Activated CD4-positive, alpha-beta T cell treated with anti-CD3 and anti-CD28 coated beads, Interleukin-2, Interleukin-6, amounts not matched to agents 100 ng/mL and 50 ng/mL, durations not matched to agents 16 hours and 8 hours (primary cell): ENCODE results near the gene CCDC112.
"Not testable (repeated sequence)": the region's sequence is repeated elsewhere in the genome, so short reads cannot be mapped to it uniquely, and the experiment has no call there.

Experiments used
- DNase-seq: peaks from one replicate; pipeline ENCODE4 v3.0.0-alpha.2; 2020

Gene CCDC112, protein sequence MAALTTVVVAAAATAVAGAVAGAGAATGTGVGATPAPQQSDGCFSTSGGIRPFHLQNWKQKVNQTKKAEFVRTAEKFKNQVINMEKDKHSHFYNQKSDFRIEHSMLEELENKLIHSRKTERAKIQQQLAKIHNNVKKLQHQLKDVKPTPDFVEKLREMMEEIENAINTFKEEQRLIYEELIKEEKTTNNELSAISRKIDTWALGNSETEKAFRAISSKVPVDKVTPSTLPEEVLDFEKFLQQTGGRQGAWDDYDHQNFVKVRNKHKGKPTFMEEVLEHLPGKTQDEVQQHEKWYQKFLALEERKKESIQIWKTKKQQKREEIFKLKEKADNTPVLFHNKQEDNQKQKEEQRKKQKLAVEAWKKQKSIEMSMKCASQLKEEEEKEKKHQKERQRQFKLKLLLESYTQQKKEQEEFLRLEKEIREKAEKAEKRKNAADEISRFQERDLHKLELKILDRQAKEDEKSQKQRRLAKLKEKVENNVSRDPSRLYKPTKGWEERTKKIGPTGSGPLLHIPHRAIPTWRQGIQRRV

DNA sequence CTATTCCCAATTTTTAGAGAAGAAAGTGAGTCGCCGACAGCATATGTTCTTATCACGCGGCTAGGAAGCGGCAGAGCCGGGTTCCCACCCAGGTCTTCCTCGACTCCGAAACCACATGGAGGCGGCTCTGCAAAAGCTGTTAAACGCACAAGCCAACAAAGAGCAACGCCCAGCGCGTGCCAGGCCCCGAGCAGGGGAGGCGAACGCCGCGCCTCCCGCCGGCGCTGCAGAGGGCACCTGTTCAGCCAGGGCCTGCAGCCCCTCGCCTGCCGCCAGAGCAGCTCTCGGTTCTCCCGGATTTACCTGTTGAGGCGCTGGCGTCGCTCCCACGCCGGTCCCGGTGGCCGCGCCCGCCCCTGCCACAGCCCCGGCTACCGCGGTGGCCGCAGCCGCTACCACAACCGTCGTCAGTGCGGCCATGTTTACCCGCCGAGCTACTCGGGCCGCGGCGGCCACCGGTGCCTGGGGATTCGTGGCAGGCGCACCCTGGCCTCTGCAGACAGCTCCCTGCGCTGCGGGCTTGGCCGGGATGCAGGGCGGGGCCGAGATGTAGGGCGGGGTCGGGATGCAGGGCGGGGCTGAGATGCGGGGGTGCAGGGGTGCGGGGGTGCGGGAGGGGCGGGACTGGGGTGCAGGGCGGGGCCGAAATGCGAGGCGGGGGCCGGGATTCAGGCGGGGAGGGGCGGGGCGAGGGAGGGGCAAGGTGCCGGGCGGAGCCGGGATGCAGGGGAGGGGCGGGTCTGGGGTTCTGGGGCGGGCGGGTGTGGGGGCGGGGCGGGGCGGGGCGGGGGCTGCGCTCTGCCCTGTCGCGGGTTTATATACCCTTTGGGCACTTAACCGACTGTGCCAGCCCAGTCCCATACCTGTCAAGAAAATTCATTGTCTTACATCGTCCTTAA is at the start of gene CCDC112:
Gene CCDC112, minus strand, starts transcription at position 531 of the 899 bp plus-strand sequence. Its CDS starts 111 bp downstream, at position 420.
- peak; percentile 85 for DNase-seq

DNA sequence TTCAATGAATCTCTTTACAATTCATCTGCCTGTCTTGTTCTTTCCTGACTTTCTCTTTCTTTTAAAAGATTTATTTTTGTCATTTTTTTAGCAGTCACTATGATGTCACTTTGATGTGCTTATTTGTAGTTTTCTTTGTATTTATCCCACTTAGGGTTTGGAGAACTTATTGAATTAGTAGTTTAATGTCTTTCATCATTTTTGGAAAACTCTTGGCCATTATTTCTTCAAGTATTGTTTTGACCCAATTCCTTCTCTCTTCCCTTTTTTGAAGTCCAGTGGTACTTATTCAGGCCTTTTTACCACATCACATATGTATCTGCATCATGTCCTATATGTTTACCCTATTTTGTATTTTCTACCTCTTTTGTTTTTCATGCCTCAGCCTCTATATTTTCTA is 48.9 kb upstream of the CCDC112 start:
- no peak for DNase-seq

DNA sequence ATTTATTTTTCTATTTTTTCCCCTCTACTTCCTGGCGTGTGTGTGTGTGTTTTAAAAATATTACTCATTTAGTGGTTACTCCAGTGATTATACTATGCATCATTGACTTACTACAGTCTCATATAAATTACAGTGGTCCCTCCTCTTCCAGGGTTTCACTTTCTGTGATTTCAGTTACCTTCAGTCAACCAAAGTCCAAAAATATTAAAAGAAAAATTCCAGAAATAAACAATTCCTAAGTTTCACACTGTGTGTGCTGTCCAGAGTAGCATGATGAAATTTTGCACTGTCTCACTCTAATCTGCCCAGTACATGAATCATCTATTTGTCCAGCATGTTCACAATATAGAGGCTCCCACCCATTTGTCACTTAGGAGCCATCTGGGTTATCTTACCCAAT is 47.4 kb upstream of the CCDC112 start:
- DNase-seq = no peak

DNA sequence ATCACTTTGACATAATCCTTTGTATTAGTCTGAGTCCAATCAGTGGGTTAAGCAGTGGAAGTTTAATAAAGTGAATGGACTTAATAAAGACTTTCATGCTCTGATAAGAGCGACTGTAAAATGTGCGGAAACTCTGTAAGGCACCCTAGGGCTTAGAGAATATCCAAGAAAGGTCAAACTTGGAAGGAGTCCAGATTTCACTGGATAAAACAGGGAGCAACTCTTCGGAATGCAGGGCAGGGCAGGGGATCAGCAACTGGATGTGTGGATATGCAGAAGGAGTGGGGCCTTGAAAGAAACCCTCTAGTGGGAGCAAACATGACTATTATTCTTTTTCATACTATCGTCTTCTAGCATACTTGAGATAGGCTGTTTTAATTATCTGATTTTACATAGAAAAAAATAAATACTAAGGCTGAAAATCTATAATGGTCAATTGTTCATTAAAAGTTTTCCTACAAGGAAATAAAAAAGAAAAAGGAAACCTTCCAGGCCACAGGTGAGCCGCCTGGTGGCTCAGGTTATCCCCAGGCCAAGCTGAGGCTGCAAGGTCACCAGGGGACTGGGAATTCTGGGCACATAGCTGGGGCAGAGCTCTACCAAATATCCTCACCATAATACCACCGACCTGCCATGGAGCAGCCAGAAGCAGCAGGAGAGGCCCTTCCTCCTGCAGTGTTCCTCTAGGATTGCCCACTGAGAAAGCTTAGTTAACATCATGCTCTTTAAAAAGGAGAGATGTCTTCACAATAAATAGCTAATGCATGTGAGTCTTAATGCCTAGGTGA is 46.3 kb upstream of the CCDC112 start:
- no peak for DNase-seq

DNA sequence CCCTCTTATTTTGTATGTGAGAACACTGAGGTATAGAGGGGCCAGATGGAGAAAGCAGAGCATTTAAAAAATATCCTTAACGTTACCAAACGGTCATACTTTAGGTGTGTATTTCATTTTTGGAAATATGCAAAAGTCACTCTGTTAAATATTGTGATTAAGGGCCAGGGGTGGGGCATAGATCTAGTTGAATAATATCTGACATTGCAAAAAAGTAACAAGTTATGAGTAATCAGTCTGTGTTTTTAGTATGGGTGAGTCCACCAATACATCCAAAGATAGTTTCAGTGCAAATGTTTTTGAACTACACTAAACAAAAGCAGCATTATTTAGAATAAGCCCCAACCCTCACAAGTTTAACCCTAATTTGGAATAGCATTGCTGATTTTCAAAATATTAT is 45.3 kb upstream of the CCDC112 start:
- DNase-seq = no peak

DNA sequence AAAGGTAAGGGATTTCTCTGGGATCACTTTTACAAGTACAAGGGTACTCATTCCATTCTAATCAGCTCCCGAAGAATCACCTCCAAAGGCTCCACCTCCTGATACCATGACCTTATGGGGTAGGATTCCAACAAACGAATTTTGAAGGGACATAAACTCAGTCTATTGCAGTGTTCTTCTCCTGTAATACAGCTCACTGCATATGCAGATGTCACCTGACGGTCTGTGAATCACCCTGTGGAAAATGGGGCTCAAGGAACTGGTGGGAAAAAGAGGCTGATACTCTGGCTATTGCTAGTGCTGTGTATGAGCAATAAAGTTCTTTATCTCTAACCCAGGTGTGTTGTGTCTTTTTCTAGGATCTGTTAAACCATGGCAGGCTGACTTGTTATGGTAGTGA is 42.4 kb upstream of the CCDC112 start:
- DNase-seq = no peak

DNA sequence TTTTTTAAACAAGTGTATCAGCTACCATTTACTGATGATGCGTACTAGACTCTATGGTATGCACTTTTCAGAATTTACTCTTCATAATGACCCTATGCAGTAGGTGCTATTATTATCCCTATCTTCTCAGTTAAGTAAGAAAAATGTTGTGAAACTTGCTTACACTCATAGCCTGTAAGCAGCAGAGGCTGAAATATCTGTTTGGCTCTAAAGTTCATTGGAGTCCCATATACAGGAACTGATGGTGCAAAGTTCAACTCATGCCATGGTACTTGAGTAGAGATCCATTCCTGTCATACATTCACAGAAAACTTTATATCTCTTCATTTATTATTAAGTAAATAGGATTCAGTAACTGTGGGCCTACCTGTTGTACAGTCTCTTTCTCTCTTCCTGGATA is 41.4 kb upstream of the CCDC112 start:
- DNase-seq = no peak

DNA sequence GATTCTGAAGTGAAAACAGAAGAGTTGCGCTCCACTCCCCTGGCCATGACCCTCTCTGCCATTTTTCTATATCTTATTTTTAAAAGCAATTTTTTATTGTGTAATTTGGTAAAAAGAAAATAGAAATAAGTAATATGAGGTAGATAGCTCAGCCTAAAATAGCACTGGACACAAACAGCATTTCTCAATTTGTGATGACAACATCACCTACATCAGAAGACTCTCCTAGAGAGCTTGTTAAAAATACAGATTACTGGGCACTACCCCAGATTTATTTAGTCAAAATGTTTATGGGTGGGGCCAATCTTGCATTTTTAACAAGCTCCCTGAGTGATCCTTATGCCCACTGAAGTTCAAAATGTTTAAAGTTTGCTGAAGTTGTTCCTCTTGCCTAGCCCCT is 40.5 kb upstream of the CCDC112 start:
- DNase-seq = no peak

DNA sequence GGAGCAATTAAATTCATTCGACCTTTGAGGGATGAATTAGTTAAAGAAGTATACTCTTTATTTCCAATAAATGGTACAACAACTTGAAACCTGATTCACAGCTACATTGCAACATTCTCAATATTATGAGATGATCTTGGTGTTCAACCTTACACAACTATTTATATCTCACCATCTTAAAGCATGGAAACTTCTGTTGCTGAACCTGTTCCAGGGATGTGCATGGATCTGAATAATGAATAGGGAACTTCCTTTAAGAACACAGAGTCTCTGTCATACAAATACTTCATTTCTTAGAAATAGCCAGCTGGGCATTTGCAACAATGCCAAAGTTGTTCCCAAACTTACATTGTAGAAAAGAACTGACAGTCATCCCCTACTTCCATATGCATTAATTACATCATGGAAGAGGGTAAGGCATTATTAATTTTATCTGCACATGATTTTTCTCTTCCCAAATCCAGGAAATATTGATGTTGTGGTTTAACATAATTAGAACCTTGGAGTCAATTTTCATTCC is 39.8 kb upstream of the CCDC112 start:
- no peak for DNase-seq

DNA sequence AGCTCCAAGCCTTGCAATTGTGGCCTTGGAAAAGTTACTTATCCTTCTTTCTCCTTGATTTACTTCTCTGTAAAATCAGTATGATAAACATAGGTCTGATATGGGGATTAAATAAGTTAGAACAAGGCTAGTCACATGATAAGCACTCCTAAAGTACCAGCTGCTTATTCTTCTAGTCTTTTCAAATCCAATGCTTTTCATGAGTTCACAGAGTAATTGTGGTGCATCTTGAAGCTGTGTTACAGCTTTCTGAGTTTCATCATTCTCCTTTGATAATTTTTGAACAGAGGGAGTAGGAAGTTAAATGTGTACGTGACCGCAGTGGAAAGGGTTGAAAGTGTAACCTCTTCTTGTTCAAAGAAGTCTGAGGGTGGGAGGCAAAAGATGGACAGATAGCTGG is 38.8 kb upstream of the CCDC112 start:
- DNase-seq = no peak

DNA sequence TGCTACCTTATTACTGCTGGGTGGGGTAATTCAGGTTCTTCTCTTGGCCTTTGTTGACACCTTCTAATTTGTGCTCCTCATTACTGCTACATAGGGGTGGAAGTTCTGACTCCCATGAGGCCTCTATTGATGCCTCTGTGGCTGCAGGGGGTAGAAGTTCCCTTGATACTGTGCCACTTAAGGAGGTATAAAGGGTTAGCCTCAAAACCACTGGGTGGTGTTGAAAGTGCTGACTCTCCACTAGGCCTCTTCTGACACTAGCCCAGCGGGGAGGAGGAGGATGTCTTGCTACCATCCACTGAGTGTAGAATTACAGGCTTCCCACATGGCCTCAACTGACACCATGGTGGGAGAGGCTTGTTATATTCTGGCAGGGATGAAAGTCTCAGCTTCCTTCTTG is 36.7 kb upstream of the CCDC112 start:
- peak; percentile 44 for DNase-seq

DNA sequence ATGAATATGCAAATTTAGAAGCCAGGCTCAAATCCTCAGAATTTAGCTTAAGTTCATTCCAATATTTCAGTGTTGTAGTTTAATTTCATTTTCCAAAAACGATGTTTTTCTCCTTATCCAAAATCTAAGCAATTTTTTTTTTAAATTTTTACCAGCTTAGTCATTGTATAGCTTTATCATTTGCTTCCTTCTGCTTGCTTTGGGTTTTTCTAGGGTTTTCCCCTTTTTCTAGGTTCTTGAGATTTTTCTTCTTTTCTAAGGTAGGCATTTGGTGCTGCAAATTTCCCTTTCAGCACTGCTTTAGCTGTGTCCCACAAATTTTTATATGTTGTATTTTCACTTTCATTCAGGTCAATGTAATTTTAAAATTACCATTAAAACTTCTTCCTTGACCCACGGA is 34.4 kb upstream of the CCDC112 start:
- DNase-seq = no peak

DNA sequence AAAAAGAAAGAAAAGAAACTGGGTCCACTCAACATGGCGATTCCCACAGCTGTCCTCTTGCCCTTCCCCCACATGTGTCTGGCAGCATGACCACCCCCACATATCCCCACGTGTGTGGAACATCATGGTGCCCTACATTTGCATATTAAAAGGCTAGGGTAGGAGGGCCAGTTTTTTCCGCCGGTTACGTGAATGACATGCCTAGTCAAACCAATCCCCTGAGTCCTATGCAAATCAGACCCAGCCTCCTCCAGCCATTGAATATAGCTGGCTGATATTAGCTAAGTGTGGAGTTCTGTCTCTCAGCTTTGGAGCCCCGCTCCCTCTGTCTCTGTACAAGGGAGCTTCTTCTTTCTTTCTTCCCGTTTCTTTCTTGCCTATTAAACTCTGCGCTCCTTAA is 33.0 kb upstream of the CCDC112 start:
- DNase-seq = no peak

DNA sequence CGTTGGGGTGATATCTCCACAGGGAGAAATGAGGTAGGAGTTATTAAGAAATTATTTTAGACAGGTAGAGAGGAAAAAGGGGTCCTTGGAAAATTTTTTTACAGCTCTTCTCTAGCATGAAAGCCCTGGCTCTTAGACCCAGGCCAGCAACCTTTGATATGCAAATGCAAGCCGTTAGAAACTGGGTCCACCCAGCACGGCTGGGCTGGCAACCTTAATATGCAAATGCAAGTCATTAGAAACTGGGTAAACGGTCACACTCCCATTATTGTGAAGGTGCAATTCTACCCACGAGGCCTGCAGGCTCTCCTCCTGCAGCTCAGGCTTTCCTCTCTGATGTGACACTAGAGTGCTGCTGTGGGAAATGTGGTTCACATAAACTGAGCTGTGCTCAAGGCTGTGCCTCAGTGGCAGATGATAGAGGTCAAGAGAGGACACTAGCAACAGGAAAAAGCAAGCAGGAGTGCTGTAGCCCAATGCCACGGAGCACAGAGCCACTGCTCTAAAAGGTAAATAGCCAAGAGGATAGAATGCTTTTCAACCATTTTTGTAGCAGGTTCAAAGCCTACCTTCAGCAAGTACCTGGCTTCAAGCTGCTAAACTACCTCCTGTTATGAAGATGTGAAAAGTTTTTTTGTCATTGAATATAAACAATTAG is 32.3 kb upstream of the CCDC112 start:
- not testable (repeated sequence) for DNase-seq

DNA sequence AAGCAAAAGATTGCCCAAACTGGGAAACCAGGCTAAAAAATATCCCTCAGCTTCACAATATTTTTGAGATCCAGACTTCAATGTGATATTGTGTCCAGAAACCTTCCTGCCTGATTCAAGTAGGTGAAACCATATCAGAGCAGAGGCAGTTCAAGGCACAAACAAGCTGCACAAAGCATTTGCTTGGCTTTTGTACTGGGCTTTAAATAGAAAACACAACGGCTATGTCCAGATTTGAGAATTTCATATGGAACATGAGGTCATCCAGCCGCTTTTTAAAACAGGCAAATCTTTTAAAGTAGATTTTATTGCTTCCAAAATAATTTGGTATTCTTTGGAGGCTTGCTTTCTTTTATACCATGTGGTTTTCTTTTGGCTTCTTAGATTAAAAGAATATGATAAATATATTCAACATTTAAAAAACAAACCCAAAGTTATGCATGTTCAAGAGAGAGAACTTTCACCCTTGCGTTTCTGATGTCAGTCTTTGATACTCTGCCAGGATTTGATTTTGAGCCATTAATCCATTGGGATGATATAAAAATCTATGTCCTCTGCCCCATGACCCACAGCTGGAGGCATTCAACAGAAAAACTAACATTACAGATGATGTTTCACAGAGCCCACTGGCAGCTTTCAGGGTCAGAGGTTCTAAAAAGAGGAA is 29.0 kb upstream of the CCDC112 start:
- DNase-seq = no peak

DNA sequence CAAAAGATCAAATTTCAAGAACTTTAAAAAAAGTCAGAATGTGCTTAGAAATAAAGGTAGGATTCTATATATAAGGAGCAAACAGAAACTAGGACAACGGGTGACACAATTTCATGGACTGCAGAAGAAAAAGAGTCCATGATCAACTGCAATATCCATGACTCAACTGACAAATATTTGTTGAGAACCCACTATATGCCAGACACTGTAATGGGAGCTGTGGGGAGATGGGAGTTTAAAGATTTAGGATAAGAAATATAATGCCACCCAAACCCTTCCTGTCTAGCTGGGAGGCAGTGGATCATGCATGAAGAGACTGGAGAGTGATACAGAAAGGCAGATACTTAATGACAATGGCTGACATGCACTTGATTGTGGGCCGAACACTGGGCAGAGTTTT is 27.6 kb upstream of the CCDC112 start:
- no peak for DNase-seq

DNA sequence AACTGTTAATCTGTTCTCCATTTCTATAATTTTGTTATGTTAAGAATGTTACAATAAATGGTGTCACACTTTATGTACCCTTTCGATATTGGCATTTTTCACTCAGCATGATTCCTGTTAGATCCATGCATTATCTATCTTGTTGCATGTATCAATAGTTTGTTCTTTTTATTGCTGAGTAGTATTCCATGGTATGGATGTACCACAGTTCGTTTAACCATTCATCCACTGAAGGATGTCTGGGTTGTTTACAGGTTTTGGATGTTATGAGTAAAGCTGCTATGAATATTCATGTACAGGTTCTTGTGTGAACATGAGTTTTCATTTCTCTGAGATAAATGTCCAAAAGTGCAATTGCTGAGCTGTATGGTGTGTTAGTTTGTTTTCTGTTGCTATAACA is 26.3 kb upstream of the CCDC112 start:
- no peak for DNase-seq

DNA sequence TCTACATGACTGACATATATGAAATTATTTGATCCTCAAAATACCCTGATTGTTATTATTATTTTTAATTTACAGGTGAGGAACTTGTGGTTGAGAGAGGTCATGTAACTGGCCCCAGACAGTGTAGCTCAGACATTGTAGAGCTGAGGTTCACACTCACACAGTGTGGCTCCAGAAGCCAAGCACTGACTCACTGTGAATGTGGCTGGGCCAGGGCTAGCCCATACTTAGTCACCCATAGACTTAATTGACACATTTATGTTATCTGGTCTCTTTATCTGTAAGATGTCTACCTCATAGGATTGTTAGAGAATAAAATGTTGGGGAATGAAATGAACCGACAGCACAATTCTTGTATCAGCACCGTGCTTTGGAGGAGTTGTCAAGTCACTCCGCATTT is 24.9 kb upstream of the CCDC112 start:
- peak; percentile 18 for DNase-seq

DNA sequence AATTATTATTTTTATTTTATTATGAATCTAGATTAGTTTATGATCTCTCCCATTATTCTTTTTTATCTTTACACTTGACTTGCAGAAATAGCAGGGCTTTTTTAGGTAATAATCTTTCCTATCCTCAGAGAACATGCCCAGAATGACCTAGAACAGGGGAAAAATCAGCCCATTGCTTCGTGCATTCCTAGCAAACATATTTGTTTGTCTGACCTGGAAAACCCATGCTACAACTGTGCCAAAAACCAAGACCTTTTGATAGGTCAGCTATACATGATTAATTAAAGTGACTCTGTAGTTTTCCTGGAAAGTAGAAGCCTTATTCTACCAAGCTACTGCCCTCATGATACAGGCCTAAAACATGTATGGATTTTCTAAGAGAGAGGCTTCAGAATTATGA is 24.1 kb upstream of the CCDC112 start:
- no peak for DNase-seq

DNA sequence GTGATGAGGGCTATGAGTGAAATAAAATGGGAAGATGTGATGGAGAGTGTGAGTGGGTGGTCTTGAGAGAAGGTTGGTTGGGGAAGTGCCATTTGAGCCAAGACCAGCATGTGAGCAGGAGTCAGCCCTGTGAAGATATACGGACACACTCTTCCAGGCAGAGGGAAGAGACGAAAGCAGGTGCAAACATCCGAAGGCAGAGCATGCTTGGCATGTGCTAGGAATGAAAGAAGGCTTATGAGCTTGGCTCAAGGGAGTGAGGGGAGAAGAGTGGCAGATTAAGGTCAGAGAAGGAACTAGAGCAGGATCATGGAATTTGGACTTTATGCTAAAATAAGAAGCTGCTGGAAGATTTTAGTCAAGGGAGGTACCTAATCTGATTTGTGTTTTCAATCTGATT is 23.6 kb upstream of the CCDC112 start:
- DNase-seq = no peak

DNA sequence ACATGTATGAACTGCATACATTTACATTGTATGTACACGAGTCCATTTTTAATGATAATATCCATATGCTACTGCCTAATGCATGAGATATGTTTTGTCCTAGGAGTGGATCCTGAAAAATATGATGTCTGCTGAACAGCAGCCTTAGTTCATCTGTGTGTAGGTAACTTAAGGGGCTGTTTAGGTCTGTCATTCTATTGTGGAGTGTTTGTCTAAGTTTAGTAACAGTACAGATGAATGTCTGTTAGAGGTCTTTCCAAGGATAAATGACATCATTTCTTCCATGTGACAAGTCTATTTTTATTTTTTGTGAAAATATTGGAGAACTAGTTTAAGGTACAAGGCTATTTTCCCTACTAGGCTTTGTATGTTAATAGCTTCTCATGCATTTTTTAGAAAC is 22.6 kb upstream of the CCDC112 start:
- no peak for DNase-seq

DNA sequence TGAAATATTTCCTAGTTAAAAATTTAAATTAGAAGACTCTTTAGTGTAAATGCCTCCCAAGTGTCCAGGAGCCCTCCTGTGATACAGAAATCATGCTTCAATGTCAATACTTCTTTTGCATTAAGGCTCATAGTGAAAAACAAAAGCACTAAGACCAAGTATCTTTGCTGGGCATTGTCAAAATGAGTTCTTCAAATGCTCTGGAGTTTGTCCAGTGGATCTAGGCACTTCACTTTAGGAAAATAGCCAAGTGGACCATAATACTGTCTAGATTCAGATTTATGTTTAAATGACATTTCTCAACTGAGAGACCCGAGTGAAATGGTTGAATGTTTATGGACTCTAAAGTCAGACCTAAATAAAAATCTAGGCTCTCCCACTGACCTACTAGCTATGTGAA is 21.3 kb upstream of the CCDC112 start:
- DNase-seq = no peak
